IPS-18a (cell line): ENCODE data around the gene NDUFB10.
A peak's percentile ranks its signal among the peaks of the same experiment; 100 is the strongest.

Experiments used
- H3K27ac ChIP-seq: one replicate; pipeline ENCODE4 v1.5.1; 2013; ENCODE audit warnings: low read length
- H3K27me3 ChIP-seq: one replicate; pipeline ENCODE4 v1.6.1; 2013; ENCODE audit warnings: mild to moderate bottlenecking, low read length; ENCODE audit not compliant: control insufficient read depth, insufficient read depth
- H3K36me3 ChIP-seq: one replicate; pipeline ENCODE4 v1.6.1; 2013; ENCODE audit warnings: low read depth, low read length; ENCODE audit not compliant: control insufficient read depth
- H3K4me1 ChIP-seq: one replicate; pipeline ENCODE4 v1.6.1; 2013; ENCODE audit warnings: low read depth, low read length; ENCODE audit not compliant: control insufficient read depth
- H3K4me3 ChIP-seq: one replicate; pipeline ENCODE4 v1.5.1; 2013; ENCODE audit warnings: low read length
- H3K9ac ChIP-seq: one replicate; pipeline ENCODE4 v1.6.1; 2013; ENCODE audit warnings: mild to moderate bottlenecking, low read length, moderate library complexity
- H3K9me3 ChIP-seq: one replicate; pipeline ENCODE4 v1.6.1; 2013; ENCODE audit warnings: low read depth, low read length; ENCODE audit not compliant: control insufficient read depth

The NDUFB10 gene

GRCh38 chr16:1987198-1987597, 27.9 kb downstream of the NDUFB10 start:
- no peaks in the 10 kb centered on the region for H3K9me3 ChIP-seq

DNA sequence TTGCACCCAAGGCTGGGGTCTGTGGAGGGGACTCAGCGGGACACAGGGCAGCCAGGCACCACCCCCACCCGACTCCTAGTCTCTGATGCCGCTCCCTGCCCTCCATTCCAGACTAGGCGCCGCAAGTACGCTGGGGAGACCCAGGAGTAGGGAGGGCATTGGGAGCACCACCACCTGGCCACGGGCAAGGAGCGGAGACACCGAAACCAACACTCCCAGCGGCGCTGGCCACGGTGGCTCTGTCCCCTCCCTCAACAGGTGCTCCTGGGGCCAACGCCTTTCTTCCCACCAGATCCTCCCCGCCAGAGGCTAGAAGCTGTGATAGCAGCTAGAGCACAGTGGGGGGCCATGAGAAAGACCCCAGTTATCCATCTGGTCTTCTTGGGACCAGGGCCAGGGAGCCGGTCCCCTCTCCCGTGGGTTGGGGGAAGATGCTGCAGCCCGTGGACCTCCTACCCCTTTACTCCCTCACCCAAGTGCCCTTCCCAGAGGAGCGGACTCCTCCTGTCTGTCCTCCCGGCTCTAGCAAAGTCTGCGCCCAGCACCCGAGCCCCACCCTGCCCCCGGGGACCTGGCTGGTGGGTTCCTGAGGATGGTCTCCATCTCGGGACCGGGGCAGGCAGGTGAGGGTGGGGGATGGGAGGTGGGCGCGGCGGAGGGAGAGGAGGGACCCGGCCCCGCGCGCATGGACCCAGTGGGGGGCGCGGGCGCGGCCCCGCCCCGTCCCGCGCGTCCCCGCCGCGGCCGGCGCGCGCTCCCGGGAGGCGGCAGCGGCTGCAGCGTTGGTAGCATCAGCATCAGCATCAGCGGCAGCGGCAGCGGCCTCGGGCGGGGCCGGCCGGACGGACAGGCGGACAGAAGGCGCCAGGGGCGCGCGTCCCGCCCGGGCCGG, 30.1 kb downstream of the NDUFB10 start, which contains the start of gene SYNGR3:
TSS of gene SYNGR3 (plus strand) at position 762 of the 892 bp plus-strand sequence. CDS start 133 bp downstream, outside the sequence.
- H3K27ac ChIP-seq: no peak within 1 kb of the TSS
- H3K4me1 ChIP-seq: peaks cover 6% of the 10 kb centered on the region
- H3K36me3 ChIP-seq: peaks cover 9% of the 10 kb centered on the region
- H3K4me3 ChIP-seq: peak within 1 kb of the TSS; percentile 60
- peaks cover 30% of the 10 kb centered on the region for H3K27me3 ChIP-seq
- H3K9ac ChIP-seq: peak within 1 kb of the TSS; percentile 20
- H3K9me3 ChIP-seq: no peaks in the 10 kb centered on the region

More at GRCh38 chr16:1987198-1987597, 27.9 kb downstream of the NDUFB10 start:
- no peak overlapping the region for H3K27ac ChIP-seq
- H3K36me3 ChIP-seq: peaks cover 9% of the 10 kb centered on the region
- H3K9ac ChIP-seq: no peak overlapping the region
- H3K4me1 ChIP-seq: peaks cover 9% of the 10 kb centered on the region
- peaks cover 41% of the 10 kb centered on the region for H3K27me3 ChIP-seq
- no peak overlapping the region for H3K4me3 ChIP-seq

- no peak overlapping the region for H3K9ac ChIP-seq
- H3K27me3 ChIP-seq: peaks cover 30% of the 10 kb centered on the region
These were observed 30.7 kb downstream of the NDUFB10 start for GRCh38 chr16:1990101-1990350.

DNA sequence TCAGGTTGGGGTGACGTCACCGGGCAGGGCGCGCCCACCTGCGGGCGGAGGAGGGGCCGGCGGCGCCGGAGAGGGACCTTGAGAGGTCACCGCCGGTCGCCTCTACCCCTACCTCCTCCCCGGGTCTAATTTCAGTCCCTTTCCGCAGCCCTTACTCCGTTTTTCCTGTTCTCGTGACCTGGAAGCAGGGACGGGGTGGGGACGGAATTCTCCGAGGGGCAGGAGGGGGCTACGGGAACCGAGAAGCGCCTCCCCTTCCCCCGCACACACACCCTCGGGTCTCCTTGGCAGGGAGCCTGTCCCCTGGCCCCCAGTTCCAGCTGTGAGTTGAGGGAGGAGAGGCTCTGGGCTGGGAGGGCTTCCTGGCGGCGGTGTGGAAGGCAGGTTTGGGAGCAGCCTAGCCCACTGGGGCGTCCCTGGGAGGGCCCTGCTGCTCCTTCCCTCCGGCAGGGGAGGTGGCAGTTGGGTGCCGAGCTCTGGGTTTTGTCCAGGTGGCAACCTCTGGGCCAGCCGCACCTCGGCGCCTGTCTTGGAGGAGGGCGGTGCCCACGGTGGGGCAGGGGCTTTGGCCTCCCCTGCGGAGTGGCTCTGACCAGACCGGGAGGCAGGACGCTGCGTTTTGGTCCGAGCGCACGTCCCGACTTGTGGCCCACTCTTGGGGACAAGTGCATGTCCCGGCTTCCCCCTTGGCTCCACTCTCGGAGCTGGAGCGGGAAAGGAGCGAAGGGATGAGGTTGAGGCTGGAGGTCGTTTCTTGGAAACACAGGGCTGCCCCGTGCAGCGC, 31.2 kb downstream of the NDUFB10 start:
- peak overlapping the region; percentile 12 for H3K9ac ChIP-seq
- H3K27ac ChIP-seq: no peak overlapping the region
- peaks cover 6% of the 10 kb centered on the region for H3K4me1 ChIP-seq
- peaks cover 9% of the 10 kb centered on the region for H3K36me3 ChIP-seq
- H3K4me3 ChIP-seq: peak overlapping the region; percentile 60
- no peaks in the 10 kb centered on the region for H3K9me3 ChIP-seq
- H3K27me3 ChIP-seq: peaks cover 30% of the 10 kb centered on the region

More at GRCh38 chr16:1990101-1990350, 30.7 kb downstream of the NDUFB10 start:
- H3K36me3 ChIP-seq: peaks cover 9% of the 10 kb centered on the region
- peak overlapping the region; percentile 60 for H3K4me3 ChIP-seq
- no peaks in the 10 kb centered on the region for H3K9me3 ChIP-seq
- H3K4me1 ChIP-seq: peaks cover 6% of the 10 kb centered on the region
- no peak overlapping the region for H3K27ac ChIP-seq

GRCh38 chr16:1991135-1991551, 31.8 kb downstream of the NDUFB10 start:
- peaks cover 6% of the 10 kb centered on the region for H3K4me1 ChIP-seq

GRCh38 chr16:1991588-1991947, 32.2 kb downstream of the NDUFB10 start:
- Histone ChIP-seq H3K4me1 (peaks cover 6% of the 10 kb centered on the region), H3K27me3 (peaks cover 30% of the 10 kb centered on the region), H3K4me3 (peak overlapping the region; percentile 60), H3K9ac (no peak overlapping the region), H3K9me3 (no peaks in the 10 kb centered on the region), H3K36me3 (no peaks in the 10 kb centered on the region), H3K27ac (no peak overlapping the region)

More at GRCh38 chr16:1991135-1991551, 31.8 kb downstream of the NDUFB10 start:
- peaks cover 30% of the 10 kb centered on the region for H3K27me3 ChIP-seq
- H3K9ac ChIP-seq: no peak overlapping the region
- H3K27ac ChIP-seq: no peak overlapping the region
- H3K9me3 ChIP-seq: no peaks in the 10 kb centered on the region
- peak overlapping the region; percentile 60 for H3K4me3 ChIP-seq
- H3K36me3 ChIP-seq: peaks cover 4% of the 10 kb centered on the region

GRCh38 chr16:1991948-1992703, 32.8 kb downstream of the NDUFB10 start:
- H3K4me3 ChIP-seq: no peak overlapping the region

GRCh38 chr16:1992704-1993317, 33.5 kb downstream of the NDUFB10 start:
- Histone ChIP-seq H3K9me3 (no peaks in the 10 kb centered on the region), H3K4me1 (peaks cover 6% of the 10 kb centered on the region), H3K27me3 (peaks cover 30% of the 10 kb centered on the region), H3K9ac (no peak overlapping the region), H3K36me3 (peaks cover 6% of the 10 kb centered on the region), H3K27ac (no peak overlapping the region), H3K4me3 (no peak overlapping the region)

More at GRCh38 chr16:1991948-1992703, 32.8 kb downstream of the NDUFB10 start:
- peaks cover 6% of the 10 kb centered on the region for H3K4me1 ChIP-seq
- H3K9me3 ChIP-seq: no peaks in the 10 kb centered on the region
- H3K27ac ChIP-seq: no peak overlapping the region
- peaks cover 30% of the 10 kb centered on the region for H3K27me3 ChIP-seq
- H3K9ac ChIP-seq: no peak overlapping the region
- H3K36me3 ChIP-seq: no peaks in the 10 kb centered on the region

- H3K4me1 ChIP-seq: peaks cover 6% of the 10 kb centered on the region
- no peaks in the 10 kb centered on the region for H3K9me3 ChIP-seq
- no peak overlapping the region for H3K4me3 ChIP-seq
- H3K27me3 ChIP-seq: peaks cover 26% of the 10 kb centered on the region
- peaks cover 13% of the 10 kb centered on the region for H3K36me3 ChIP-seq
- no peak overlapping the region for H3K9ac ChIP-seq
- H3K27ac ChIP-seq: no peak overlapping the region
These were observed 34.4 kb downstream of the NDUFB10 start for GRCh38 chr16:1993731-1994131.

DNA sequence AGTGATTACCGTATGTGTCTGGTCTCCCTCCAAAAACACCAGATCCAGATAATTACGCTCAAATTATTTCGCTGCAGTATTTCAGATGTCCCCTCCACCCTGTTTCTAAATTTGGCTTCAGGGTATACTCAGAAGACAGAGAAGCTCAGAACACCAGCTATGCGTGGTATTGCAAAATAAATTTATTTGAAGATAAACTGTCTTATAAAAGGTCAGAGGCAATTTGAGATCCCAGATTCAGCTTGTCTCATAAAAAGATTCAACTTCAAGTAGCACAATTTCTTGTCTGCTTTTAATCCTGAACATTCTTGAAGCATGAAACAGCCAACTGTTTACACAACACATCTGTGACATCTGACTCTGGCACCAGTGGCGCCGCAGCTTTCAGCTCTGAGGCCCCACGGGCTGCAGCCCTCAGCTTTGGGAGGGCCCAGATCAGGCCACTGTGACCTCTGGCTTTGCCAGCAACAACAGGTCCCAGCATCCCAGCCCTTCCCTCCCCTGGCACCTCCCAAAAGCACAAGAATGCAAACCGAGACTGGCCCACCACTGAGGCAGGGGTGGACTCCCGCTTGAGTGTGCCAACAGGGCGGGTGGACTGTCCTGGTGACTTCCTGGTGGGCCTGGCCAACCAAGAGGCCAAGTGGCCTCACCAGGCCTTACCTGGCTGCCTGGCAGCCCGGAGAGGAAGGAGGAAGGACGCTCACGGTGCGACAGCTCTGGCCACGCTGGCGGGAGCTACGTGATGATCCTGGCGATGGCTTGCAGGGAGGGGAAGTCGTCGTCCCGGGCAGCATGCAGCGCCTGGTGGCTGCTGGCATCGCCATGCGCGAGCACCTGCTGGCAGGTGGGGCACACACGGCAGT, 38.4 kb downstream of the NDUFB10 start:
- H3K4me1 ChIP-seq: no peaks in the 10 kb centered on the region
- no peaks in the 10 kb centered on the region for H3K27me3 ChIP-seq
- no peak overlapping the region for H3K27ac ChIP-seq
- no peaks in the 10 kb centered on the region for H3K9me3 ChIP-seq
- no peak overlapping the region for H3K4me3 ChIP-seq
- H3K36me3 ChIP-seq: peaks cover 40% of the 10 kb centered on the region
- H3K9ac ChIP-seq: no peak overlapping the region
